OCI-LY1 (cell line): Measurements from ENCODE around the gene ANGPTL7.

Source experiments
- CTCF ChIP-seq: fragments of 200-600 bp; sonication (generic), shearing (Covaris generic); IDR thresholded peaks from 2 replicates; pipeline ENCODE4 v1.5.1; 2017; ENCODE audit warnings: mild to moderate bottlenecking, antibody characterized with exemption, low read length, moderate library complexity, mixed read lengths
- EZH2 ChIP-seq: fragments of 200-600 bp; sonication (generic), shearing (Covaris generic); IDR thresholded peaks from 2 replicates; pipeline ENCODE4 v1.8.0; 2017; ENCODE audit warnings: borderline replicate concordance, mixed run types, mild to moderate bottlenecking, antibody characterized with exemption, low read length, moderate library complexity, mixed read lengths

DNA sequence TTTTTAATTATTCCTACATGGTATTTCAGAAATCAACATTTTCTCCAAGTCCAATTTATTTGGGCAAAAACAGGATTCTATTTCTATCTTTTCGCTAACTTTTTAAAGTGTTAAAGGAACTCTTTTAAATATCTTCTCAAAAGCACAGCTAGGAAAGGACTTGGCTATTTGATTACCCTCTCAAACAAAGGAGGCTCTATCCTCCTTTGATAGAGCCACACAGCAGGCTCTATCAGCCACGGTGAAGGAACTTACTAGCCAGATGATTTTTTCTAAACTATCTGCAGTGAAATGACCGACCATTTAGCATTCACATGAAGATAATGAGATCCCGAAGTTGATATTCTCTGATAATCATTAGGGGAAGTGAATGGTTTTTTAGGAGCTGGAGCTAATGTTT, 9.1 kb downstream of the ANGPTL7 start:
- TF ChIP-seq CTCF (no peak), EZH2 (no peak)
